Right cardiac atrium (tissue), 5 donors: ENCODE results near the gene PIGH. TPM values are rescaled to one million over a fixed set of nuclear protein-coding genes. Genes with fewer than 3 reads are reported as not detected.
A peak's percentile ranks its signal among the peaks of the same experiment; 100 is the strongest.

Source experiments
- ATAC-seq, 2 donors: fragments of 200-7000 bp; cut with Tn5 transposase; one replicate each; pipeline versions ENCODE4 v1.8.0 to v1.9.1; 2020; ENCODE audit warnings: moderate library complexity in 2 of 2, mild to moderate bottlenecking in 1 of 2
- DNase-seq, 3 donors: peaks; one replicate each; pipeline ENCODE4 v3.0.0-alpha.2; 2020
- H3K27ac ChIP-seq: one replicate; pipeline ENCODE4 v1.5.1; 2013; ENCODE audit warnings: mild to moderate bottlenecking, low read length, control low read depth, moderate library complexity
- H3K27me3 ChIP-seq: one replicate; pipeline ENCODE4 v1.6.1; 2013; ENCODE audit not compliant: control insufficient read depth, insufficient read depth
- H3K4me1 ChIP-seq: one replicate; pipeline ENCODE4 v1.6.1; 2013; ENCODE audit warnings: low read length; ENCODE audit not compliant: control insufficient read depth, insufficient read depth
- H3K4me3 ChIP-seq: one replicate; pipeline ENCODE4 v1.5.1; 2013; ENCODE audit warnings: low read length, control low read depth
- H3K9me3 ChIP-seq: one replicate; pipeline ENCODE4 v1.6.1; 2013; ENCODE audit warnings: low read length; ENCODE audit not compliant: control insufficient read depth
- WGBS: extraction: QIAGEN DNeasy Blood & Tissue Kit; methylation state at CpG from one replicate; pipeline ENCODE4 v1.1.7; 2013; 5-methylcytosine and 5-hydroxymethylcytosine counted together
- intact Hi-C, 4 donors: fragments of 100-400 bp; cut with DNase I; formaldehyde crosslinking; loops; one replicate each; pipeline versions ENCODE4 v1.11.0 to v1.14.0; 2022 to 2023
- polyA plus RNA-seq: library from polyadenylated mRNA; stranded (reverse); fragments of 200-250 nt; gene quantifications from one replicate; pipeline ENCODE4 v1.2.3, GENCODE V29; 2013
- total RNA-seq, 4 donors: library from RNA; stranded (reverse); fragmentation: NEBNext Ultra II Directional; extraction: Animal tissue kit (Norgen Biotek cat#: 25700); gene quantifications; one replicate each; pipeline ENCODE4 v1.2.1, GENCODE V29; 2021
- donor health status: healthy with polysubstance abuse.
- donor health status: DM: no; HTN: yes; CAD: no.
- donor health status: DM: no; HTN: no; CAD: no.
- donor health status: DM: no; HTN: yes; CAD: no; lungs with severe emphysema.
- donor health status: DM: yes; HTN: yes; CAD: no.

Gene PIGH
- total and polyA plus RNA-seq, 5 donors = 13.1 to 15.4 (median 13.6) TPM

DNA sequence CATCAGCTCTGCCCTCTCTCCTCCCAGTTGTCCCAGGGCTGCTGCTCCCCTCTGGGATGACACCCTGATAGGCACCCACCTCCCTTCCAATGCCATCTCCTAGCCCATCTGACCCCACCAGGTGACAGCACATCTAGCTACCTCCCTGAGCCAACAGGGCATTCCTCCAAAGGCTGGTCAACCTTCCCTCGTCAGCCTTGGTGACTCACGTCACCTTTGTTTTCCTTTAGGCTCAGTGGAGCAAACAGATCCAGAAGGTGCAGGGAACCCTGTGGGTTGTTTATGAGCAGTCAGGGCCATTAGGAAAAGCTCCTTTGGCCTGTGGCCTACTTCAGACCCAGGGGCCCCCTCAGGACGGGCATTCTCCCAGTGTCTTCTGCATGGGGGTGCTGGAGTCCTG is 32.4 kb downstream of the PIGH start:
- H3K4me3 ChIP-seq = no peak overlapping the region
- H3K27ac ChIP-seq = no peak overlapping the region
- no peaks in the 10 kb centered on the region for H3K4me1 ChIP-seq
- H3K9me3 ChIP-seq = no peaks in the 10 kb centered on the region
- WGBS = 79% methylated on average over 3 of the region's 3 CpGs
- intact Hi-C loops = loop anchor here in 3 of 4 donors (5.0 kb wide), 3 partner anchors 35 to 140 kb away; partner anchors contain the start of gene PLEKHH1 (in 1 of the 3)
- DNase-seq (no peak), ATAC-seq (no peak)
- no peaks in the 10 kb centered on the region for H3K27me3 ChIP-seq

DNA sequence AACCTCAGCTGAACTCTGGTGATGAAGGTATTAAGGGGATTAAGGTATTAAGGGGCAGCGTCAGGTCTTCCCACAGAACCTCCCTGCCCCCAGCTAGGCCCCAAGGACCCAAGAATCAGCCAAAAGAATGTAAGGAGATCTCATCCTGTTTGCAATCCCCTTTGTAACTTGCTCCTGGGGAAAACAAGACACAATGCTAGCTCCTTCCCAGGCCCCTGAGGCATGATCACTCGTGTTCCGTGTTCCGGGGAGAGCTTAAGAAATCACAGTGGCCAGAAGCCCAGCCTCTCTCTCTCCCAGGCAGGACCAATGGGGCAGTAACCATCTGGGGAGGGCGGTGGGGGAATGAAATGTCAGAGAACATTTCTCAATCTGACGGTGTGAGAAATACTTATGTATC is 33.2 kb downstream of the PIGH start:
- intact Hi-C loops = loop anchor here in 3 of 4 donors (5.0 kb wide), 3 partner anchors 35 to 140 kb away; partner anchors contain the start of gene PLEKHH1 (in 1 of the 3)
- H3K27ac ChIP-seq = no peak overlapping the region
- 66% methylated on average over 6 of the region's 6 CpGs for WGBS
- no peaks in the 10 kb centered on the region for H3K9me3 ChIP-seq
- H3K4me3 ChIP-seq = no peak overlapping the region
- ATAC-seq = peak in 1 of 2 donors; percentile 64
- H3K27me3 ChIP-seq = no peaks in the 10 kb centered on the region
- no peaks in the 10 kb centered on the region for H3K4me1 ChIP-seq
- DNase-seq = peak in 1 of 3 donors; percentile 58

DNA sequence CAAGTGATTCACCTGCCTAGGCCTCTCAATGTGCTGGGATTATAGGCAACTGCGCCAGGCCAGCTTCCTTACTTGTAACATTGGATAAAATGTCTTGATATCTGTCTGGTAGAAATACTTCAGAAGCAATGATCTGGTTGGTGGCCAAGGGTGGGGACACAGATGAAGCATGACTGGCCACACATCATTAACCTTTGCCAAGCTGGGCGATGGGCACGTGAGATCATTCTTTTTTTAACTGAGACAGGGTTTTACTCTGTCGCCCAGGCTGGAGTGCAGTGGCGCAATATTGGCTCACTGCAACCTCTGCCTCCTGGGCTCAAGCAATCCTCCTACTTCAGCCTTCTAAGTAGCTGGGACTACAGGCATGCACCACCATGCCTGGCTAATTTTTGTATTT is 35.8 kb downstream of the PIGH start:
- Histone ChIP-seq H3K9me3 (no peaks in the 10 kb centered on the region), H3K4me1 (no peaks in the 10 kb centered on the region), H3K27me3 (no peaks in the 10 kb centered on the region), H3K4me3 (no peak overlapping the region), H3K27ac (no peak overlapping the region)
- ATAC-seq (no peak), DNase-seq (no peak)
- 85% methylated on average over 5 of the region's 5 CpGs for WGBS
- intact Hi-C loops = no loop called here

DNA sequence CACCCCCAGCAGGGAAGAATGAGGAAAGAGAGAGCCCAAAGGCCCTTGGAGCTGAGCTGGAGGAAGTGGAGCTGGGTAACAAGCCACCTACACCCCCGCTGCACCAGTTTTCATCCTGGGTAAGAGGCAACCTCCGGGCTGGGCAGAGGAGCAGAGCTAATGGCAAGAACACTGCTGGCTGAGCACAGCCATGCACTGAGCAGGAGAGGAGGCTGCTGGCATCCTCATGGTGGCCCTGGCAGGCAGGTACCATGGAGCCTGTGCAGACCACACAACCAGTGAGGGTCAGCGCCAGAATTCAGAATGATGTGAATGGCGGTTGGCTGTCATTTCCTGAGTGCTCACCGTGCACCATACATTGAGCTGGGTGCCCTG is 37.3 kb downstream of the PIGH start:
- 95% methylated on average over 5 of the region's 5 CpGs for WGBS
- Histone ChIP-seq H3K4me3 (no peak overlapping the region), H3K27me3 (no peaks in the 10 kb centered on the region), H3K27ac (no peak overlapping the region), H3K4me1 (no peaks in the 10 kb centered on the region), H3K9me3 (no peaks in the 10 kb centered on the region)
- DNase-seq (no peak), ATAC-seq (no peak)
- intact Hi-C loops = no loop called here

DNA sequence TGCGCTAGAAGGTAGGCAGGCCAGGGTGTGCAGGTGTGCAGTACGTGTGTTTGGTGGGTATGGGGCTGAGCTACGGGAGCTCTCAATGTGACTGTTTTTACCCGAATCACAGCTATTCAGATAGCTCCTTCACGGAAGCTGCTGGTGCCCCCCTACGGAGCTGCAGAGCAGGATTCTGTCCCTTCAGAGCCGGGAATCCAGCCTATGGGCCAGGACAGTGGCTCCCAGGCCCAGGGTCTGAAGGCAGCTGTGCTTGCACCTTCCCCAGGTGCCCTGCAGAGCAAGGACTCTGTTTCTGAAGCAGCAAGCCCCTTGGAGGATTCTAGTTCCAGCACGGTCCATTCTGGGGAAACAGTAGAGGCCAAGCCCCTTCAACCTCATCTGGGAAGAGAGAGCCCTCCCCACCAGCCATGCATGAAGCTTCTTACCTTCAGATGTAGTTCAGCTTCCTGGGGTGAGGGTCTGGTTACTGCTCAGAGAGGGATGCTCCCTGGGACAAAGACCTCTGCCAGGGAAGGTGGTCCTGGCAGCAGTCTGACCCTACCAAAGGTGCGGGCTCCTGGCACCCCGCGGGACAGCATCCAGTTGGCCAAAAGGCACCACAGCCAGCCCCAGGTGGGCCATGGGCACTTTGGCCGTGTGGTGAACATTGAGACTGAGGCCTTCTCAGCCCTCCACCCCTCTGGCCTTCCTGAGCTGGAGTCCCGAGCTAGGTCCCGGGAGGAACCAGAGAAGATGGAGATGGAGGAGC is 37.9 kb downstream of the PIGH start:
- WGBS = 84% methylated on average over 14 of the region's 14 CpGs
- no peaks in the 10 kb centered on the region for H3K4me1 ChIP-seq
- H3K27me3 ChIP-seq = no peaks in the 10 kb centered on the region
- no peak for ATAC-seq
- intact Hi-C loops = no loop called here
- DNase-seq = no peak
- H3K4me3 ChIP-seq = no peak overlapping the region
- no peaks in the 10 kb centered on the region for H3K9me3 ChIP-seq
- no peak overlapping the region for H3K27ac ChIP-seq

DNA sequence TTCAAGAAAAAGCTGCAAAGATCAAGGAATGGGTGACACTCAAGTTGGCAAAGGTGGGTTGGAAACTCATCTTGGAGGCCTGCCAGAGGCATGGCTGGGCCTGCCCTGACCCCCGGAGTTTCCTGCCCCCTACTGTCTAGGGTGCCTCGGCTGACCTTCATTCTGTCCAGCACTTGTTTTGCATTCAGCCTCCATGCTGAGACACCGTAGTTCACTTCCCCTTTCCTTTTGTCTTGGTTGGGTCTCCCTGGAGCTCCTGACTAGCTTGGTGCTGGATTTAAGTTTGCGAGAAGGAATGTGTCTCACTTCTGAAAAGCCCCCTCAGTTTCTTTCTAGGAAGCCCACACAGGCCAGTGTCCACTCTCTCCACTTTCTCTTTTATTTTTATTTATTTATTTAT is 40.4 kb downstream of the PIGH start:
- Histone ChIP-seq H3K4me3 (no peak overlapping the region), H3K9me3 (no peaks in the 10 kb centered on the region), H3K27me3 (no peaks in the 10 kb centered on the region), H3K27ac (no peak overlapping the region), H3K4me1 (no peaks in the 10 kb centered on the region)
- ATAC-seq (no peak), DNase-seq (no peak)
- intact Hi-C loops = no loop called here
- 54% methylated on average over 4 of the region's 4 CpGs for WGBS

DNA sequence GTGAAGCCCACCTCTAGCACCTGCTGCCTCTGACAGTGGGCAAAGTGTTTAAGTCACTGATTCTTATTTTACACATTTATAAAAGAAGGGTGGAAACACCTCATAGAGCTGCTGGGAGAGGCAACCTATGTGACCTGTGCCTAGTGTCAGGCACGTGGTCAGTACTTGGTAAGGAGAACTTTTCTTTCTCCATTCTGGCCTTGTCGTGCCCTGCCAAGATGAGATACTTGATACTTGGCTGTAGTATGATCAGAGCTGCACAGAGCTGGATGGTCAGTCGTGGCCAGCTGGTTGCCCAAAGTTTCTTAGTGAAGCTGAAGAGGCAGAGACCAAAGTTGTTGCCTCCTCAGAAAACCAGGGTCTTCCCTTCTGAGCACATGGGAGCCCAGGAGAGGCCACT is 42.4 kb downstream of the PIGH start:
- no peak overlapping the region for H3K27ac ChIP-seq
- 78% methylated on average over 3 of the region's 3 CpGs for WGBS

DNA sequence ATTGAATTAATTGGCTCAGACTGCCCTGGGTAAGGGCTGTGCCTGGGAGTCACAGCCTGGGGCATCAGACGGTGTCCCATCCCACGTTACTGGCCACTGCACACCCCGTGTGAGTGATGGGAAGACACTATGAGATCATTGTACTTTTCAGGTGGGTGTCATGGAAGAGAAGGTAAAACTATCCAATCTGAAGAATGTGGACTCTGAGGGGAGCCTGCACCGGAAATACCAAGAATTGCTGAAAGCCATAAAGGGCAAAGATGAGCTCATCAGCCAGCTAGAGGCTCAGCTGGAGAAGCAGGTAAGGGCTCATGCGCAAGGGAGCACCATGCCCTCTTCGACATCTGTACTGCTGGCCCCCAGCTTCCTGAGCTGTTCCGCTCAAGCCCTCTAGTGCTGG is 43.0 kb downstream of the PIGH start:
- DNase-seq = no peak
- 76% methylated on average over 7 of the region's 7 CpGs for WGBS
- H3K27ac ChIP-seq = no peak overlapping the region

More for the DNA sequence above, 42.4 kb downstream of the PIGH start:
- Histone ChIP-seq H3K4me1 (no peaks in the 10 kb centered on the region), H3K27me3 (no peaks in the 10 kb centered on the region), H3K4me3 (no peak overlapping the region), H3K9me3 (no peaks in the 10 kb centered on the region)
- ATAC-seq (no peak), DNase-seq (no peak)
- intact Hi-C loops = no loop called here

DNA sequence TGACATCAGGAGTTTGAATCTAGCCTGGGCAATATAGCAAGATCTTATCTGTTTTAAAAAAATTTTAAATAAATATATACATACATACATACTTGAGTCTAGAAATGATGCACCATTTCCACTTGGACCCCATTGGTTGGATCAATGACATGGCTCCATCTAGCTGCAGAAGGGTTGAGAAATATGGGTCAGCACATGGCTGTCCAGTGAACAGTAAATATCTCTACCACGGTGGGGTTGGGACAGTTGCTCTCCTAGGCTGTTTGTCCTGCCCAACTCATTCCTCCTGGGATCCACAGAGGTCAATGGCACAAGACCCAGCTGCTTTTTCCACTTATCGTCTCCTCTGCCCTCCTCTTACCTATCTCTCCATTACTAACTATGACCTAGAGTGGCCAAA is 43.4 kb downstream of the PIGH start:
- WGBS = 67% methylated on average over 2 of the region's 2 CpGs
- intact Hi-C loops = no loop called here
- Histone ChIP-seq H3K4me3 (no peak overlapping the region), H3K4me1 (no peaks in the 10 kb centered on the region), H3K9me3 (no peaks in the 10 kb centered on the region), H3K27me3 (no peaks in the 10 kb centered on the region), H3K27ac (no peak overlapping the region)
- ATAC-seq = no peak
- DNase-seq = no peak

More for the DNA sequence above, 43.0 kb downstream of the PIGH start:
- H3K4me1 ChIP-seq = no peaks in the 10 kb centered on the region
- no peak for ATAC-seq
- intact Hi-C loops = no loop called here
- no peaks in the 10 kb centered on the region for H3K27me3 ChIP-seq
- H3K4me3 ChIP-seq = no peak overlapping the region
- H3K9me3 ChIP-seq = no peaks in the 10 kb centered on the region

DNA sequence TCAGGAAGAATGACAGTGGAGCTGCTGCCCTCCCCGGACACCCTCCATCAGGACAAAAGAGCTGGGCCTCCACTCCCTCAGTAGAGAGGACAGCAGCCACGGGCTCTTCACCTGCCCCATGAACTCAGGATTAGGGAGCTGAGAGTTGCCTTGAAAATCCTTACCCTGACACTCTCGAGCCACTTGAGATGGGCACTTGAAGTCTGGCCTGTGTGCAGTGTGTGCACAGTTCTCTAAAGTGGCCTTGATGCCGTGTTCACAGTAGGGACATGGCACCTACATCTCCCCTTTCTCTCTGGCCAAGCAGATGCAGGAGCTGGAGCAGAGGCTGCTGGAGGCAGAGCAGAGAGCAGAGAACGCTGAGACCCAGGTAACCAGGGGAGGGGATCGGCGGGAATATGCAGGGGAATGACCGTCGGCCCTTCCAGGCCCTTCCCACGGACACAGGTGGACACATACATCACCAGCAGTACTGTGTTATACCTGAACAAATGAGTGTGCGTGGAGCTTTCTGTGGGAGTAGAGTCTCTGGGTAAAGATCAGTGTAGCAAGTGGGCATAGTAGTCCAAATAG is 44.5 kb downstream of the PIGH start:
- ATAC-seq = no peak
- no peak for DNase-seq
- no peaks in the 10 kb centered on the region for H3K27me3 ChIP-seq
- H3K9me3 ChIP-seq = no peaks in the 10 kb centered on the region
- no peaks in the 10 kb centered on the region for H3K4me1 ChIP-seq
- WGBS = 79% methylated on average over 11 of the region's 11 CpGs
- H3K27ac ChIP-seq = no peak overlapping the region
- no peak overlapping the region for H3K4me3 ChIP-seq
- intact Hi-C loops = no loop called here

DNA sequence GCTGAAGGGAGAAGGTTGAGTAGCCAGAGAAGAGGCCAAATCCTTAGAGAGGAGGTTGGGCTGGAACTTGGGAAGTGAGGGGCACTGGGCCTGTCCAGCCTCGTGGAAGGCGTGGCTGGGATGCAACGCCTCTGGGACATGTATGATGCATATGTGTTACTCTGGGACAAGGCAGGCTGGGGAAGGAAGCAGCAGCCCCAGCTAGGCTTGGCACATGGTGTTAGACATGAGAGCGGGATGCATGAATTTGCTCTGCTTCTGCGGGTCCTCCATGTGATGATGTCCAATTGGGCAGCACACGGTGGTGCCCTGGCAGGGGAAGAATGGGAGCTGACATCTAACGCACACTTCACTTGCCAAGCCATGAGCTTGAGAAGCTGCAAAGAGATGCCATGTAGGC is 45.7 kb downstream of the PIGH start:
- H3K4me1 ChIP-seq = no peaks in the 10 kb centered on the region
- intact Hi-C loops = no loop called here
- WGBS = 91% methylated on average over 7 of the region's 7 CpGs
- H3K27ac ChIP-seq = no peak overlapping the region
- no peaks in the 10 kb centered on the region for H3K27me3 ChIP-seq
- H3K9me3 ChIP-seq = no peaks in the 10 kb centered on the region
- no peak overlapping the region for H3K4me3 ChIP-seq
- no peak for ATAC-seq
- no peak for DNase-seq
